SU-DHL-6 (cell line): ENCODE results near the gene ID2.

Experiments
- CTCF ChIP-seq: fragments of 200-600 bp; sonication (generic); IDR thresholded peaks from one replicate; pipeline ENCODE4 v1.5.1; 2017; ENCODE audit warnings: antibody characterized with exemption, mild to moderate bottlenecking, low read length, moderate library complexity; ENCODE audit not compliant: insufficient read depth, poor library complexity, severe bottlenecking
- EZH2phosphoT487 ChIP-seq: fragments of 200-600 bp; sonication (generic), shearing (Covaris generic); conservative IDR thresholded peaks from 2 replicates; pipeline ENCODE4 v1.6.1; 2018; ENCODE audit warnings: mild to moderate bottlenecking, antibody characterized with exemption, low read length, moderate library complexity, mixed read lengths

GRCh38 chr2:8633735-8634313, 48.0 kb upstream of the ID2 start:
- TF ChIP-seq CTCF = no peak
- TF ChIP-seq EZH2phosphoT487 = no peak
